Measurements from ENCODE around the gene MFN2.
"Not testable (repeated sequence)": the region's sequence is repeated elsewhere in the genome, so short reads cannot be mapped to it uniquely, and the experiment has no call there.

The MFN2 gene

GRCh38 chr1:11997081-11997850, 17.0 kb downstream of the MFN2 start:
- no peak for DNase-seq

GRCh38 chr1:11998636-11999035, 18.4 kb downstream of the MFN2 start:
- no peak for DNase-seq

- DNase-seq = no peak
These were observed 19.0 kb downstream of the MFN2 start for GRCh38 chr1:11999236-11999635.

- peak in 13 of 56 donors; percentile 2 to 55 (median 8) for DNase-seq
These were observed 21.1 kb downstream of the MFN2 start for GRCh38 chr1:12001249-12001917.

GRCh38 chr1:12001996-12002493, 21.8 kb downstream of the MFN2 start:
- no peak for DNase-seq

GRCh38 chr1:12003762-12004161, 23.5 kb downstream of the MFN2 start:
- DNase-seq = no peak

- no peak for DNase-seq
These were observed 25.4 kb downstream of the MFN2 start for GRCh38 chr1:12005488-12006166.

GRCh38 chr1:12006167-12006921, 26.1 kb downstream of the MFN2 start:
- DNase-seq = no peak

GRCh38 chr1:12007204-12007603, 27.0 kb downstream of the MFN2 start:
- no peak for DNase-seq

GRCh38 chr1:12008355-12008754, 28.1 kb downstream of the MFN2 start:
- DNase-seq = not testable (repeated sequence)

GRCh38 chr1:12009318-12009947, 29.2 kb downstream of the MFN2 start:
- no peak for DNase-seq

- DNase-seq = no peak
These were observed 30.7 kb downstream of the MFN2 start for GRCh38 chr1:12010746-12011570.

GRCh38 chr1:12011998-12012397, 31.8 kb downstream of the MFN2 start:
- DNase-seq = no peak

GRCh38 chr1:12012560-12013316, 32.5 kb downstream of the MFN2 start:
- no peak for DNase-seq

- no peak for DNase-seq
These were observed 34.1 kb downstream of the MFN2 start for GRCh38 chr1:12014141-12014991.

GRCh38 chr1:12015001-12015491, 34.8 kb downstream of the MFN2 start:
- no peak for DNase-seq

- DNase-seq = no peak
These were observed 35.3 kb downstream of the MFN2 start for GRCh38 chr1:12015499-12015898.

GRCh38 chr1:12016182-12016581, 35.9 kb downstream of the MFN2 start:
- DNase-seq = no peak

All from amygdala (tissue), 56 donors.